ENCODE measurements around the gene IMPG2.

The IMPG2 gene

DNA sequence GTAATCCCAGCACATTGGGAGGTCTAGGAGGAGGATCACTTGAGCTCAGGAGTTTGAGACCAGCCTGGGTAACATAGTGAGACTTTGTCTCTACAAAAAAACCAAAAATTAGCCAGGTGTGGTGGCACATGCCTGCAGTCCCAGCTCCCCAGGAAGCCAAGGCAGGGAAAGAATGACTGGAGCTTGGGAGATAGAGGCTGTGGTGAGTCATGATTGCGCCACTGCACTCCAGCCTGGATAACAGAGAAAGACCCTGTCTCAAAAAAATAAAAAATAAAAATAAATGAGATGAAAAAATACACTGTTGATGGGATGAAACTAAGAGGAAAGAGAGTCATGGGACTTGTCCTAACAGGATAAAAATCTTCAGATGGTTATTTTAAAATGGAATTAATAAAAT, 137.6 kb downstream of the IMPG2 start:
- TF ChIP-seq, protein P1, sequence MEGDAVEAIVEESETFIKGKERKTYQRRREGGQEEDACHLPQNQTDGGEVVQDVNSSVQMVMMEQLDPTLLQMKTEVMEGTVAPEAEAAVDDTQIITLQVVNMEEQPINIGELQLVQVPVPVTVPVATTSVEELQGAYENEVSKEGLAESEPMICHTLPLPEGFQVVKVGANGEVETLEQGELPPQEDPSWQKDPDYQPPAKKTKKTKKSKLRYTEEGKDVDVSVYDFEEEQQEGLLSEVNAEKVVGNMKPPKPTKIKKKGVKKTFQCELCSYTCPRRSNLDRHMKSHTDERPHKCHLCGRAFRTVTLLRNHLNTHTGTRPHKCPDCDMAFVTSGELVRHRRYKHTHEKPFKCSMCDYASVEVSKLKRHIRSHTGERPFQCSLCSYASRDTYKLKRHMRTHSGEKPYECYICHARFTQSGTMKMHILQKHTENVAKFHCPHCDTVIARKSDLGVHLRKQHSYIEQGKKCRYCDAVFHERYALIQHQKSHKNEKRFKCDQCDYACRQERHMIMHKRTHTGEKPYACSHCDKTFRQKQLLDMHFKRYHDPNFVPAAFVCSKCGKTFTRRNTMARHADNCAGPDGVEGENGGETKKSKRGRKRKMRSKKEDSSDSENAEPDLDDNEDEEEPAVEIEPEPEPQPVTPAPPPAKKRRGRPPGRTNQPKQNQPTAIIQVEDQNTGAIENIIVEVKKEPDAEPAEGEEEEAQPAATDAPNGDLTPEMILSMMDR (conservative IDR thresholded peaks at IDR 0.05) = no peak
- no peak for TF ChIP-seq ZFX (IDR thresholded peaks at IDR 0.05)
- H3K27ac ChIP-seq = no peak overlapping the region

DNA sequence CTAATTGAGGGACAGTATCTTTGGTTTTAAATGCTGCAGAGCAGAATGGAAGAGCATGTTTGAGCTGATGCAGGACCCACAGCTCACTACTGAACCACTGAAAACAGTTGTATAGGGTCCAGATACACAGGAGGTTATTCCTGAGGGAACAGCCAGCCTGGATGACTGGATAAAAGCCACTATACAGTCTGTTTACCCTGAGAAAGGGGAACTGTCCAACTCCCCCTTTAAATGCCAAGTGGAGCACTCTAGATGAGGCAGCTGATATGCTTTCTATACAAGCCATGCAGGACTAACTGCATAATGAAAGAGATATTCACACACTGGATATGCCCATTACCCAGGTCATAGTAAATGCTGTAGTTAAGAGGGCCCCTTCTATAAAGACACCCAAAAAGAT, 138.6 kb downstream of the IMPG2 start:
- TF ChIP-seq, protein P1 (conservative IDR thresholded peaks at IDR 0.05) = no peak
- no peak for TF ChIP-seq ZFX (IDR thresholded peaks at IDR 0.05)
- no peak overlapping the region for H3K27ac ChIP-seq

DNA sequence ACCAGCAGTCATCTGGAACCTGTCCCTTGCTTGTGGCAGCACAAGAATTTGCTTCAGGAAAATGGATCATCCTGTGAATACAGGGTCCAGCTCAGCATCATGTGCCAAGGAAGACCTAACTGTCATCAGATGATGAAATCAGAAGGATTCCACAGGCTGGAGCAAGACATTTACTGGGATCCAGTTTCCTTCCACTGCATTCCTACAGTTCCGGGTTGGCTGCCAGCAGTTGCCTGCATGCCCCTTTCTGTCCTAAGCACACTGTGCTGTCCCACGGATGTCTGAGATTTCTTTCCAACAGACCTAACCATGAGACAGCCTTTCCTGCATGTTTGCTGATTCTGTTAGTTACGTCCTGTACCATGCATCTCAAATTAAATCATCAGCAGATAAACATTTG, 140.7 kb downstream of the IMPG2 start:
- TF ChIP-seq, protein P1 (conservative IDR thresholded peaks at IDR 0.05) = no peak
- no peak for TF ChIP-seq ZFX (IDR thresholded peaks at IDR 0.05)
- H3K27ac ChIP-seq = no peak overlapping the region

DNA sequence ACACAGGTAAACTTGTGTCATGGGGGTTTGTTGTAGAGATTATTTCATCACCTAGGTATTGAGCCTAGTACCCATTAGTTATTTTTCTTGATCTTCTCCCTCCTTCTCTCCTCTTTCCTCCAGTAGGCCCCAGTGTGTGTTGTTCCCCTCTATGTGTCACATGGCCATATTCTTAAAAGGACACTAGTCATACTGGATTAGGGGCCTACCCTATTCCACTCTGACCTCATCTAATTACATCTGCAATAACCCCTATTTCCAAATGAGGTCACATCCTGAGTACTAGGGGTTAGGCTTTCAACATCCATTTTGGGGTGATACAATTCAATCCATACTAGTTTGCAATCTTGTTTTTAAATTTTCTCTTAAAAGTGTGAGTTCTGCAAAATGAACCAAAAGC, 142.8 kb downstream of the IMPG2 start:
- TF ChIP-seq, protein P1 (conservative IDR thresholded peaks at IDR 0.05) = no peak
- no peak for TF ChIP-seq ZFX (IDR thresholded peaks at IDR 0.05)
- H3K27ac ChIP-seq = no peak overlapping the region
